OCI-LY3 (cell line): ENCODE results near the gene STAU1.

Experiments
- CTCF ChIP-seq: fragments of 200-600, 300-600 bp; sonication (generic); IDR thresholded peaks from 2 replicates; pipeline ENCODE4 v1.5.1; 2014; ENCODE audit warnings: antibody characterized with exemption, low read length, low read depth
- EZH2phosphoT487 ChIP-seq: fragments of 200-600 bp; shearing (Covaris generic); IDR thresholded peaks from 2 replicates; pipeline ENCODE4 v1.6.1; 2018; ENCODE audit warnings: antibody characterized with exemption, mixed run types, low read depth

GRCh38 chr20:49097159-49097558, 91.0 kb downstream of the STAU1 start:
- TF ChIP-seq CTCF (no peak), EZH2phosphoT487 (no peak)
